Spleen (tissue), 7 donors: ENCODE results near the gene TADA2B.

ENCODE experiments used
- CTCF ChIP-seq, 11 experiments: fragments of 200-600 bp in 7 of 11; fragments of 450-650 bp in 4 of 11; sonication (generic) in 4 of 11; IDR thresholded peaks in 8 of 11; conservative IDR thresholded peaks in 3 of 11; 1 replicate in 7 of 11; 2 replicates in 4 of 11; pipeline versions ENCODE4 v1.4.0 to v1.8.0; 2016 to 2021; ENCODE audit warnings: antibody characterized with exemption in 11 of 11, inconsistent platforms in 4 of 11, mild to moderate bottlenecking in 1 of 11
- POLR2A ChIP-seq, 3 donors: fragments of 450-650 bp; IDR thresholded peaks; one replicate each; pipeline ENCODE4 v1.5.1; 2017; ENCODE audit warnings: antibody characterized with exemption in 3 of 3, mild to moderate bottlenecking in 1 of 3
- POLR2AphosphoS5 ChIP-seq, 3 donors: sonication (generic); formaldehyde crosslinking; IDR thresholded peaks; one replicate each; pipeline ENCODE4 v1.5.1; 2017; ENCODE audit warnings: antibody characterized with exemption in 3 of 3
- donor health status: DM: no; HTN: no; CAD: no; lungs with moderate emphysema.
- donor health status: DM: no; HTN: no; CAD: no.
- donor health status: DM: no; HTN: no; CAD: no.

GRCh38 chr4:7009564-7009963 lies 33.6 kb upstream of the TADA2B start:
- TF ChIP-seq POLR2AphosphoS5 (IDR thresholded peaks at IDR 0.05) (no peak), POLR2A (IDR thresholded peaks at IDR 0.05) (no peak), CTCF (IDR thresholded peaks at IDR 0.05 in 8 of 11, conservative IDR thresholded peaks at IDR 0.05 in 3 of 11) (no peak)
